Amygdala (tissue), 56 donors: ENCODE results near the gene MOSMO.

ENCODE experiments used
- DNase-seq, 56 donors: peaks; one replicate each; lab custom pipeline; 2025; lab: John Stamatoyannopoulos, UW

Gene MOSMO

DNA sequence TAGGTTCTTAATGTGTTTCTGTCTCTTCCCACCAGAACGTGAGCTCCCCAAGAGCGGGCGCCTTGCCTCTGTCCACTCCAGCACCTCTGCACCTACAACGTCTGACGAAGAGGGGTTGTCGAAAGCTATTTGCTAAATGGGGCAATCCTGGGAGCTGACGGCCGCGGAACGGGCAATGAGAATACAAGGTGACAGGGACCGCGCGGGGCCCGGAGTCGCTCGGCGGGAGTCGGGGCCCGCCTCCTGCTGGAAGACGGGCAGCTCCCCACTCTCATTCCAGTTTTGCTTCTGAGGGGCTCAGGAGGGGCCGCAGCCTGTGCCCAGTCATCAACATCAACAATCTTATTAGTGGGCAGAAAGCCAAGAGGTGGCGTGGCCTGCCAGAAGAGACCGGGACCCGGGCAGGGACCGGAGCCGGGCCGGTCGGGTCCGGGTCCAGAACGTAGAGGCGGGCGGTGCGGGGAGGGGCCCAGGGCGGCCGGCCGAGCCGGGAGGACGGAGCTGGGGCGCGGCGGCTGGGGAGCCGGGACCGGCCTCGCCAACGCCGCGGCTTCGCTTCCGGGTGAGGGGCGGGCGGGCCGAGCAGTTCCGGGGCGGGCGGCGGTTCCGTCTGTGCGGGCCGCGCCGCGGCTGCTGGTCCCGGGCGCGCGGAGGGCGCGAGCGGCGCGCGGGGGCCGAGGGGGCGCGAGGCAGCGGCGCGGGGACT, at the start of gene MOSMO:
MOSMO (plus strand) TSS at position 603 of the 706 bp plus-strand sequence. CDS start 191 bp downstream, outside the sequence.
- peak in 49 of 56 donors; percentile 8 to 83 (median 62) for DNase-seq

GRCh38 chr16:21959050-21959449, 48.9 kb upstream of the MOSMO start:
- DNase-seq: no peak

GRCh38 chr16:21962475-21962874, 45.4 kb upstream of the MOSMO start:
- no peak for DNase-seq

DNA sequence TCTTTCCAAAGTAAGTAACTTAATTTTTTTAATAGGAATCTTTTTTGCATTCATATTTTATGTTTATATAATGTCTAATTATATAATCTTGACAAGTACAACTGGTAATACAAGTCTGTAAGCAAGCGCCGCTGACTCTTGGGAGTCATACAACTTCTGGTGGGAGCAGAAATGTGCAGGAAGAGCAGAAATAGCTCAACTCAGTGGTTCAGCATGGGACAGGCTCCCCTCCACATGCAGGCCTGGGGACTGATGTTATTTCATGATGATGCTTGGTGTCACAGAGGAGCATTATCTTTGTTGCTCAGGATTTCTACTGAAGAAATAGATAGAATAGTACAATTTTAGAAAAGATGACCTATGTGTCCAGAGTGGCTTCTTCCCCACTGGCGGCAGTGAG, 44.0 kb upstream of the MOSMO start:
- no peak for DNase-seq

- no peak for DNase-seq
These were observed 43.6 kb upstream of the MOSMO start for GRCh38 chr16:21964353-21964752.

DNA sequence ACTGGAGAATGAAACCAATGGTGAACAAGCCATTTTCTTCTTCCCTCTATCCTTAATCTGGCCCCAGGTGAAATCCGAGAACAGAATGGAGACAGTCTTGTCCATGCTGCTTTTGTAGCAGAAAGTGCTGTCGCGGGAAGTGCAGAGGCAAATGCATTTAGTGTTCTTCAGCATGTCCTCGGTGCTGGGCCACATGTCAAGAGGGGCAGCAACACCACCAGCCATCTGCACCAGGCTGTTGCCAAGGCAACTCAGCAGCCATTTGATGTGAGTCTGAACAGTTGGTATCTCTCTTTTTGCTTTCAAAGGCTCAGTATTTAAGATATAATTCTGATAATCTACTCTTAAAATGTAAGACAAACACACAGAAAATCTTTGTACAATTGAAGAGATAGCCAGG, 36.1 kb upstream of the MOSMO start:
- DNase-seq: no peak

GRCh38 chr16:21973945-21974344, 34.0 kb upstream of the MOSMO start:
- DNase-seq: no peak

- DNase-seq: no peak
These were observed 27.9 kb upstream of the MOSMO start for GRCh38 chr16:21980032-21980431.

DNA sequence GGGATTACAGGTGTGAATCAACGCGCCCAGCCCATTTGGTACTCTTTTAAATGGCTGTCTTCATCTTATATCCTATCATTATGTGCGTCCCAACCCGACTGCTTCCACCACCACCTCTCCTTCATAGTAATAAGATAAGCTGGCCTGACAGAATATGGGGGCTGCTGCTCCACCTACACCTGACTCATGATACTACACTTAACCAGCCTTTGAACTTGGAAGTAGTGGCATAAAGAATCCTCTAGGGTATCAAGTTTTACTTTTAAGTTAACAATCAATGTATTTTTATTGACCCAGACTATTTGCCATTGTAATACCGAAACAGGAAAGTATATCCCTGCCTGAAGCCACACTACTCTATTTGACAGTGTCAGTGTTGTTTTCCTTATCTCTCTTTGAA, 25.8 kb upstream of the MOSMO start:
- no peak for DNase-seq

- no peak for DNase-seq
These were observed 23.8 kb upstream of the MOSMO start for GRCh38 chr16:21984062-21984461.

GRCh38 chr16:21985524-21985923, 22.4 kb upstream of the MOSMO start:
- DNase-seq: no peak

- DNase-seq: no peak
These were observed 21.1 kb upstream of the MOSMO start for GRCh38 chr16:21986692-21987246.

DNA sequence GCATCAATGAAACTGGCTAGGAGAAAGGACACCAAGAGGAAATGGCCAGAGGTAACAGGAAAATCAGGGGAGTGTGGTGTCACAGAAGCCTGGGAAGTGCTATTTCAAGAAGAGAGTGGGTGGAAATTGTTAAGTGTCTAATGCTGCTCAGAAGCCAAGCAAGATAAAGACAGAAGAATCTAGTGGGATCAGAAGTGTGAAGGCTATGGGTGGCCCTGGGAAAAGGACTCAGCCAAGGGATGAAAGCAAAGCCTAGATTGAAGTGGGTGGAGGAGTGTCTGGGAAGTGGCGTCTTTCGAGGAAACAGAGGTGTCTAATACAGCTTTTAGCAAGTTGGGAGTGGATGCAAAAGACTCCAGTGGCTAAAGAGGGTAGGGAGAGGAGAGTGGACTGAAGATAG, 20.4 kb upstream of the MOSMO start:
- no peak for DNase-seq

- DNase-seq: no peak
These were observed 18.8 kb upstream of the MOSMO start for GRCh38 chr16:21989133-21989532.

DNA sequence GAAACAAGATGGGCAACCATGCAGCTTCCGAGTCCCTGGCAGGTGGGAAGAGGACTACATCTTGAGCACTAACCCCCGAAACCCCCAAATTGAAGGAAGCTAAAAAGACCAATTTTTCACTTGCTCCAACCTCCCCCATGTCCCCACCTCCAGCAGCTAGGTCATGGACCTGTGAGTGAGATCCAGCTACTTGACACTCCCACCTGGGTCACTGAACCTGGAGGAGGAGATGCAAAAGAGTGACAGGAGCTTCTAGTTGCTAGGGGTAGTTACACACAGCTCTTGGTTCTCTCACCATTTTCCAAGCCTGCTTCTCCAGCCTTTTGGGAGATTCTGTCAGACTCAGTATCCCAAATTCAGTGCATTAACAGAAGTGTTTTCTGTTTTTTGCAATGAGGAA, 18.2 kb upstream of the MOSMO start:
- no peak for DNase-seq

- DNase-seq: no peak
These were observed 17.4 kb upstream of the MOSMO start for GRCh38 chr16:21990381-21990944.

DNA sequence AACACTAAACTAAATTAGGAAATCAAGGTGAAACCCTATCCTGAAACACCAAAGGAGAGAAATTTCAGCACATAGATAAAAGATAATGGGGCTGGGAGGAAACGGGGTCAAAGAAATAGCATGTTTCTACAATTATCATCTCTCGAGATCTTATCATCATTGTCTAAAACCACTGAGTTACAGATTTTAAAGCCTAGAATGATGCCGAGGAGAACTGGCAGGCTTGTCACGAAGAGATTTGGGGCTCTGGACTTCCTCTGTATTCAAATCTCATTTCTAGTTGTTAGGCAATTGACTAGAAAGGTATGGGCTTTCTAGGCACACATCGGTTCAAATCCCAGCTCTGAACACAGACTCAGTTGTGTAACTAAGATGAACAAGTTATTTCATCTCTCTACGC, 16.3 kb upstream of the MOSMO start:
- no peak for DNase-seq

- no peak for DNase-seq
These were observed 12.9 kb upstream of the MOSMO start for GRCh38 chr16:21994856-21995465.

GRCh38 chr16:21996923-21997696, 10.8 kb upstream of the MOSMO start:
- DNase-seq: no peak

DNA sequence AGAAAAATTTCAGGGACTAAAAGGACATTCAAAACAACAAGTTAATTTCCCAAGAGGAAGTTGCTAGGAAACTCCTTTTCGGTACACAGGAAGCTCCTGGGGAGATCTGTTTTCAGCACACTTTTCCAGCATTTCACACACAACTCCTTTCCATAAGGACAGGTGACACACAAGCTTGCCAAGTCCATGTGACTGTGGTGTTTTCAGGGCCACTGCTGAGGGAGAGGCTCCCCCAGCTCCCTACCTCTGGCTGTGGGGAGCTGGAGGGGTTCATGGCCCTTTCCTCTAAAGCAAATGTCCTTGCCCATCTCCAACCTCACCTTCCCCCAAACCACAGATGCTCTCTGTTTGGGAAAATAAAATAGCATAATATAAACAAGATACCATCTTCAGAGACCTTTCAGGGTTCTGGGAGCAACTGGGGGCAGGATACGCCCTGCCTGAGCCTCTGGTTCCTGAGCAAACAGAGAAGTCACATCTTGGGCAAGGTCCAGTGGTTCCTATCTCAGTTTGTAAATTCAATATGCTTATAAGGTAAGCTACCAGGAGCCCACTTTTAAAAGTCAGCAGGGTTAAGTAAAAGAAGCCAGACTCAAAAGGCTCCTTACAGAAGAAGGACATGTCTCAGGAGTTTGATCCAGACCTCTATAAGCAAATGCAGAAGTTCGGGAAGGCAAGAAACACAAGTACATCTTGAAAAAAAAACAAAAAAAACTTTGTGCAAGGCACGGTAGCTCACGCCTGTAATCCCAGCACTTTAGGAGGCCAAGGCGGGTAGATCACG, 10.0 kb upstream of the MOSMO start:
- no peak for DNase-seq
